CD4-positive, alpha-beta T cell treated with Interleukin-10 for 1 hour (primary cell): ENCODE results near the gene SEC61A2.
"Not testable (repeated sequence)": the region's sequence is repeated elsewhere in the genome, so short reads cannot be mapped to it uniquely, and the experiment has no call there.

Experiments
- DNase-seq: peaks from one replicate; pipeline ENCODE4 v3.0.0-alpha.2; 2020

SEC61A2 gene

DNA sequence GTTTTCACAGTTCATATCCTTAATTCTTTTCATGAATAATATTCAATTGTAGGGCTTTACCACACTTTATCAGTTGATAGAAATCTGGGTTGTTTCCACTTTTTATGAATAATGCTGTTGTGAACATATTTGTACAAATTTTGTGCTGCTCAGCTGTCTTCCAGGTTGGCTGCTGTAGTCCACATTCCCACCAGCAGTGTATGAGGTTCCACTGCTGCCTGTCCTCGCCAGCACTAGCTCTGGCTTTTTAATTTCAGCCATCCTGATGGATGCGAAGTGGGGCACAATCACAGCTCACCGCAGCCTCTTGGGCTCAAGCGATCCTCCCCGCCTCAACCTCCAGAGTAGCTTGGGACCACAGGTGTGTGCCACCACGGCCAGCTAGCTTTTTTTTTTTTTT lies 33.5 kb downstream of the SEC61A2 start:
- DNase-seq, result no peak

DNA sequence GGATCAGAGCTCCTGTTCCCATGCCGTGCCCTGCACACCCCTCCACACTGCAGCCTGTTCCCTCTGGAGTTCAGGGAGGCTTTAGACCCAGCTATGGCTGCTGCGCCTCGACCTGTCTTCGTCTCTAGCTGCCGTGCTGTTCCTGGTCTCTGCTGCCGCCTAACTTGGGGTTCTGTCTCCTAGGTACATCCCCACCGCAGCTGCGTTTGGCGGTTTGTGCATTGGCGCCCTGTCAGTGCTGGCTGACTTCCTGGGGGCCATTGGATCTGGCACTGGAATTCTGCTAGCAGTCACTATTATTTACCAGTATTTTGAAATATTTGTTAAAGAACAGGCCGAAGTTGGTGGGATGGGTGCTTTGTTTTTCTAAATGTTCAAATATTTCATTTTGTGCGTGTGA lies 34.6 kb downstream of the SEC61A2 start:
- DNase-seq, result no peak

DNA sequence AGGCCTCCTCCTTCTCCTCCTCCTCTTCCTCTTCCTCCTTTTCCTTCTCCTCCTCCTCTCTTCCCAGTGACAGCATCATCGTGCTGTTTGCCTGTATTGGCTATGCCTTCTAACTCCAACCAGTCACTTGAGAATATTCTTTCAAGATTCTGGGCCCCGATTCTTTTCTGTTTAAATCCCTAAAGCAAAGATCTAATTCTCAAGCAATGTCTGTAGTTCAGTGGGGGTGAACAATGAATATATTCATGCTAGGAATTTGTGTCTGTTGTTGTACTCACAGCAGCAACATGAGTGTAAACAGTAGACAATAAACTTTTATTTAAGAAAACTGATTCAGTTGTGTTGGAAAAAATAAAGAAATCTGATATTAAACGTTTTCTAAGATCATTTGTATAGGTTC lies 35.6 kb downstream of the SEC61A2 start:
- no peak for DNase-seq

DNA sequence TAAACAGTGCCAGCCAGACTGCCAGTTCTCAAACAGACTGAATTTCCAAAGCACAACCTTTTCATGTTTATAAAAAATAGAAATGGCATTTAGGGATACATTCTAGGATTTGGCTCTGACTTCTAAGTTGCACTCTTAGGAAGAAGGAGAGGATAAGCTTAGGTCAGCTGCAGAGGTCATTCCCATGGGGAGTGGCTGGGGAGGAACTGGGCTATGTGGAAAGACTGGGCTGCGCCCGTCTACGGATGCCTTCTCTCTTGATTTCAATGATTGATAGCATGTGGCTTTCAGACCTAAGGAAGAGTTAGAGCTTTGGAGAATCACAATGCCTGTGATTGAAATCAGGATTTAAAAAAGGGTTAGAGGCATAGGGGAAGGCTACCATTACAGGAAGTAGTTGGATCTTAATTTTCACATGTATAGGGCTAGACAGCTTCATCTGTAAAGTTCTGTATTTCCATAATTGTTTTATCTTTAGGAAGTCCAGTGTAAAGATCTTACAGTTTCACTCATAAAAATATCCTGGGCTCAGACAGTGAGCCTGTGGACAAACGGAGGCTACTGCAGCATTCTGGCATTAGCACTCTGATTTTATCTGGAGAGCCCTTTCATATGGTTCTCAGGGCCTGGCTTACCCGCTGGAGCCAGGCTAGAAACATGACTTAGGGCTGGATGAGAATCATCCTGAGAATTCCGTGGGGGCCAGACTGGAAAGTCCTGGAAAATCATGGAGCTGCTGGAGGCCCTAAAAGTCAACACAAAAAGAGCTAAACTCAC lies 36.7 kb downstream of the SEC61A2 start:
- no peak for DNase-seq

DNA sequence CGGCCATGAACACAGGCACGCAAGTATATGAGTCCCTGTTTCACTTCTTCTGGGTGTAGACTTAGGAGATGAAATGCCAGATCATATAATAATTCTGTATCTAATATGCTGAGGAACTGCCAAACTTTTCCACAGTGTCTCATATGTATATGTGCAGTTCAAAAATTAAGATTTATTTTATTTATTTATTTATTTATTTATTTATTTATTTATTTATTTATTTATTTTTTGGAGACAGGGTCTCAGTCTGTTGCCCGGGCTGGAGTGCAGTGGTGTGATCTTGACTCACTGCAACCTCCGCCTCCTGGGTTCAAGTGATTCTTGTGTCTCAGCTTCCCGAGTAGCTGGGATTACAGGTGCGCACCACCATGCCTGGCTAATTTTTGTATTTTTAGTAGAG lies 42.0 kb downstream of the SEC61A2 start:
- DNase-seq, result not testable (repeated sequence)

DNA sequence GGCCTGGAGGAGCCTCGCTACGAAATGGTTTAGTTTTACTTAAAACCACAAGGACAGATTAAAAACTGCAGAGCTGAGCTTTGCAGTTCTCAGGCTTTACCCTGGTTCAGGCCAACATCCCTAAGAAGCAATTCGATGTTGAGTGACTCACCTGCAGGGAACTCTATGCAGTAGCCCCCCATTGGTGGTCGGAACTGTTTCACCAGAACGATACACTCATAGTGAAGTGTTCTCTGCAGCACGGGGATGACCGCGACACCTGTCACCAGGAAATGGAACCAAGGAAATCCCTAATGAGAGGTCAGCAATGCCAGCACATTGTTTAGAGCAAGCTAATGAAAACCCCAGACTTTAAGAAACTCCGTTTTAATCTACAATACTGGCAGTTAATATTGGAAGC lies 48.2 kb downstream of the SEC61A2 start:
- no peak for DNase-seq

DNA sequence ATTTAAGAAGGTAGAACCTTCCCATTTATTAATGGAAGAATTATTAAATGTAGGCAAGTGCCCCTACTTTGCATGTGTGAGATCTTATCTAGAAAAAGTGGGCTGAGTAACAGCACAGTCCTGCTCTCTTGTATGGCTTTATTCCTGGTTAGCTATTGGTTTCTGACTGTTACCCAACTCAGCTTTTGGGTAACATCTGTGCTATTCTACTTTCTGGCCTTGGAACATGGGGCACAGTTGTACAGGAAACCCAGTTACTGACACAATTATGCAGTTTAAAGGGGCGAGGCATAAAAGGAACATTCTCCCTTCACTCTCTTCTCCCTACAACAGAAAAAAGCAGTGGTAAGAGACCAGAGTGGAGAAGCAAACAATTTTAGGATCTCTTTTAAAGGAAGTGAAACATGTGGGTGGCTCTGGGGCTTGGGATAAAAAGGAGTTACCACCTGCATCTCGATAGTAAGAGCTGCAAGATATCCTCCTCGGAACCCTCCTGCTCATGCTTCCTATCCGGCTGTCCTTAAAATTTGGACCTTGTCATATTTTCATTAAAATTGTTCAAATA lies 50.2 kb downstream of the SEC61A2 start:
- DNase-seq, result no peak

DNA sequence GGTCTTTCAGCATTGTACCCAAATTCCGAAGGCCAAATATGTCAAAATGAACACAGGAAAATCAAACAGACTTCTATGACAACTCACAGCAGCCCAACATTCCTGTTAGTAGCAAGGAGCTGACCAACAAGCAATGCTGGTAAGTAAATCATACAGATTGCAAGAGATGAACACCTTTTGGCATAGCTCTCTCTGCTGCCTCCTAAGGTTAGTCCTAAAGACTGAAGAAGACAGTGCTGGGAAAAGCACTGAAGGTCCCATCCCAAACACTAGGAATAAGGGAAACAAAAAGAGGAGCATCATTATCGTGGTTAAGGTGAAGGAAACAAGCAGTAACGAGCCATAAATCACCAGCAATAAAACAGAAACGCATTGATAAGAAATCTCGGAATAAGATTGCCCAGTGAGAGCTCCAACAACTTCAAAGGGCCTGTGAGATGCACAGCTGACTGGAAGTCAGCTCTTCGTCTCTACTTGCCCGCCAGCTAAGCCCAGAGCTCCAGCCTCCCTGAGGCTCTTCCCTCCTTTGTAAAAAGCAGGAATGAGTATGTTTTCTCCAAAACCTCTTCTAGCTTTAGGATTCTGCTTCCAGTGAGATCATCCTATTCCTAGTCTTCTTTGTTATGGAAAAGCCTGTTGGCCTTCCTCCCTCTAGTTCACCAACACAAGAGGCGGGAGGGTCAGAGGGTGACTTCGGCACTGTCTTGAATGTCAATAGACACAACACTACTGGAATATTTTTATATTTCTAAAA lies 50.9 kb downstream of the SEC61A2 start:
- no peak for DNase-seq

DNA sequence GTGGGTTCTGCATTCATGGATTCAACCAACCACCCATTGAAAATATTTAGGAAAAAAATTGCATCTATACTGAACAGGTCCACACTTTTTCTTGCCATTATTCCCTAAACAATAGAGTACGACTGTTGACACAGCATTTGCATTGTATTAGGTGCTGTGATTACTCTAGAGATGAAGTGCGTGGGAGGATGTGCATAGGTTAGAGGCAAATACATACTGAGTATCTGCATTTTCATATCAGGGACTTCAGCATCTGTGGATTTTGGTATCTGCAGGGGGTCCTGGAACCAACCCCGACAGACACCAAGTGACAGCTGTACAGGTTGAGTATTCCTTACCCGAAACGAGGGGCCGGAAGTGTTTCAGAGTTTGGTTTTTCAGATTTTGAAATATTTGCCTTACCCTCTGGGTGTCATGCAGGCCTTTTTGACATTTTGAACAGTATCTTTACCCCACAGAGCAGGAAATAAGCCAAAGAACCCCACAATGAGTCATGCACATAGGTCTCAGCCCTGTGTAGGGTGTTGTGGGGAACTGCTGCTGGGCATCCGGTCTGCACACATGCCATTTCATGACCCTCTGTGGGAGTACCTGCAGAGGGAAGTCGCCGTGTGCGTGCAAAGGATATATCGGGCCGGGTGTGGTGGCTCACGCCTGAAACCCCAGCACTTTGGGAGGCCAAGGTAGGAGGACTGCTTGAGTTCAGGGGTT lies 51.7 kb downstream of the SEC61A2 start:
- peak; percentile 78 for DNase-seq

DNA sequence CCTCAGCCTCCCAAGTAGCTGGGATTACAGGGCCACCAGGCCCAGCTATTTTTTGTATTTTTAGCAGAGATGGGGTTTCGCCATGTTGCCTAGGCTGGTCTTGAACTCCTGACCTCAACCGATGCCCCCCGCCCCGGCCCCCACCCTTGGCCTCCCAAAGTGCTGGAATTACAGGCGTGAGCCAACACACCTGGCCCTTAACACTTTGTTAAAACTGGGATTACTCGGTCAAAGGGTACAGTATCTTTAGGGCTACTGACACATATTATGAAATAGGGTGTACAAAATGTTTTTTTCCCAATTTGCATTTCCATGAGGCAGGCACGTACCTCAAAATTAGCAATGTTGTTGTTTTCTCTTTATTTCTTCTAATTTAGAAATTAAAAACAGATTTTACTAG lies 54.7 kb downstream of the SEC61A2 start:
- no peak for DNase-seq

DNA sequence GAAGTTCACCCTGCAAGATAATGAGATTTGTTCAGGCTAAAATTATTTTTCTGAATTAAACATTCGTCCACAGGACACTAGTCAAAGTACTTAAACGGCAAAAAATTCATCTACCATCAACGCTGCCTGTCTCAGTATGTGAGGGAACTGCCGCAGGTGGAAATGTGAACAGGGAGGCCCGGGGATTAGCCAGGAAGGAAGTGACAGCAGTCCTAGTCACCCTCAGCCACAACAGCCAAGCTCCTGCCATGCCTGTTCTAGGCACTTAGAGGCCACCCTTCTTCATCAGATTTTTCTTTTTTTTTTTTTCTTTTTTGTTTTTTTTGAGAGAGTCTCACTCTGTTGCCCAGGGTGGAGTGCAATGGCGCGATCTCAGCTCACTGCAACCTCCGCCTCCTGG lies 56.8 kb downstream of the SEC61A2 start:
- DNase-seq, result no peak

DNA sequence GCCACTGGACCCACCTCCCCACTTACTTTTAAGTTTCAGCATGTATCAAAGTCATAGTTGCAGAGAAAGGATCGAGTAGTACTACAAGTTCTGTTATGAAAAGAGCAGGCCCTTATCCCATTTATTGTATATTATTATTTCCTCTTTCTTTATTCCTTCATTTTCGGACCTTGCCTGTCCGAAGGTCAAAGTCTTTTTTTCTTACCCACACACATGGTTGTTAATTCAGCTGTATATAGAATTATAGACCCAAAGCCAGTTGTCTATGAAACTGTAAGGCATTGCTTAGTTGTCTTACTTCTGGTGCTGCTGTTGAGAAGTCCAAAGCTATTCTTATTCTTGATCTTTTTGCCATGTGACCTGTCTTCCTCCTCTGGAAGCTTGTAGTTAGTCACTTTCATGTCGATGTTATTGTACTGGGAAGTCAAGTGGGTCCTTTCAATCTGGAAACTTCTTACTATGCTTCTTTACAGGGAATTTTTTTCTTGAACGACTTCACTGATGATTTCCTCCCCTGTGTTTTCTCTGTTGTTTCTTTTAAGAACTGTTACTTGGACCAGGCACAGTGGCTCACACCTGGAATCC lies 57.9 kb downstream of the SEC61A2 start:
- DNase-seq, result no peak

DNA sequence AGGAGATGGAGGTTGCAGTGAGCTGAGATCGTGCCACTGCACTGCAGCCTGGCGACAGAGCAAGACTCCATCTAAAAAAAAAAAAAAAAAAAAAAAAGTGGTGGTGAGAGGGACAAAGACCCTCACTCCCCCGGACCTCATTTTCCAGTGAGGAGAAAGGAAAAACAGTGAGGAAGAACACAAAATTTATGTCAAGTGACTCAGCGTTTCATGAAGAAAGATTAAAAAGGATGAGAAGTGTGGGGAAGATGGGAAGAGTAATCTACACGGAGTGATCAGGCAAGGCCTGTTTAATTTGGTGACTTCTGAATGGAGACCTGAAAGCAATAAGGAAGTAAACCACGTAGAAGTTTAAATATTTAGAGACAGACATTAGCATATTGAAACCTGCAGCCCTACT lies 59.2 kb downstream of the SEC61A2 start:
- DNase-seq, result no peak

DNA sequence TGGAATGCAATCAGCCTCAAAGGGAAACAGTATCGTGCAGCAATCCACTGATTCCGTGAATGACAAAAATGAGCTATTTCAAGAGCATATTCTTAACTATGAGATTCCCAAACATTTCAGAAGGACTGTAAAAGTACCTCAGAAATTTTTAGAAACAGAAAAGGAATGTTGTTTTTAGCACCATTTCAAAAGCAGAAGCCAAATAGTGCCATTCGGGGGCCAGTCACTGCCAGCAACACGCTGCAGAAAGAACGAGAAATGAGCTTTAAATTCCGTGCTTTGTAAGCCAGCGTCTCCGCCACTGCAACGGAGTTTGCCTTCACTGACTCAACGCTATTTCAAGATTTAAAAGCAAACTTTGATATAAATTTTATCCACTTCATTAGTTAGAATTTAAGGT lies 59.9 kb downstream of the SEC61A2 start:
- no peak for DNase-seq

DNA sequence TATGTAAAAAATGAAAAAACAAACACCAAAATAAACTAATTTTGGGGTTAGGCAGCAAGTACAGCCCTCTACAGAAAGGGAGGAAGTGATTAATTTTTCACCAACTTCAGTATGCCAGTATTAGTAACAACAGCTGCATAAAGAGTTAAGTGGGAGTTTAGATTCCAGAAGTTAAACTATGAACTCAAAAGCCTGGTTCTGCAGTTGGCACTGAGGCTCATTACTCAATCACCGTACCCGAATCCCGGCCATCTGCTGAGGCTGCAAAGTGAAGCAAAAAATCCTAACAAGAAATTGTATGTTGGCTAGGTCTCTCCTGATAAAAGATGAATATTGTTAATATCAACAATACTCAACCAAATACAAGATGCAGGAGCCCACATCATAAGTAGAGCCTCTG lies 62.2 kb downstream of the SEC61A2 start:
- no peak for DNase-seq

DNA sequence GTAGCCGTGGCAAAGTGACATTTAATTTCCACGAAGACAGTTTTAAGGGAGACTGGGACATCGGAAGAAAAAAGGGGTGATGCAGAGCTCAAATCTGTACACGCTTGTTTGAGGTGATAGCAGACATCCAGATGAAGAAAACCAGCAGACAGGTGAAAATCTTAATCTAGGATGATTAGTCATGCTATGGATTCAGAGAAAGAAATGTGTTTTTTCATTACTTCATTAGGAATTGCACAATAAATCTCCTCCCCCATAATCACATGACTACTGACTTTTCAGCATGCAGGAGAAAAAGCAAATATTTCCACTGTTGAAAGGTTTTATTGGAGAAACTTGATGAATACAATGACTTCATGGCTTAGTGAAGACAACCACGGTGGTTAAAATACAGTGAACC lies 63.7 kb downstream of the SEC61A2 start:
- DNase-seq, result no peak

DNA sequence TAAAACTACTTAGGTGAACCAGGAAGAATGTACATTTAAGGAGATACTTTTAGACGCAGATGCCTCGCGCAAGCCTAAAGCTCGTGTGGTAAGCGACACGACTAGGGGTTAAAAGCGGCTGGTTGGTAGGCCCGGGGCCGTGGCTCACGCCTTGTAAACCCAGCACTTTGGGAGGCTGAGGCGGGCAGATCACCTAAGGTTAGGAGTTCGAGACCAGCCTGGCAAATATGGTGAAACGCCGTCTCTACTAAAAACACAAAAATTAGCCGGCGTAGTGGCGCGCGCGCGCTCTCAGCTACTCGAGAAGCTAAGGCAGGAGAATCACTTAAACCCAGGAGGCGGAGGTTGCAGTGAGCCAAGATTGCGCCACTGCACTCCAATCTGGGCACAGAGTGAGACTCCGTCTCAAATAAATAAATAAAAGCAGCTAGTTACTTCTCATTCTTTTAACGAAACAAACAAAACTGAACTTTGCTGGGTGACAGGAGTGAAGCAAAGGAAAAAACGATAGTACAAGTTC lies 65.3 kb downstream of the SEC61A2 start:
- DNase-seq, result peak; percentile 38

DNA sequence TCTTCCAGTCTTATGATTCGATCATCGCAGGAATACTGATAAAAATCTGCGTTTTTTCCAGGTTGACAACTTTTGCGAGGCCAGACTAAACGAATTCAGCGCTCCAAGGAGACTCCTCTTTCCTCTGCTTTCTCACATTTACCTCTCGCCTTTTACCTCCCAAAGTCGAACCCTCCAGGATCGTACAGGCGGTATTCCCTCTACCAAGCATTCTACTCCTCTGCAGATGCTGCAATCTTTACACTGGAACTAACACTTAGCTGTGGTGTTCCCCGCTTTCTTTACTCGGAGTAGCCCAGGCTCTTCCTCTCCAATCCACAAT lies 65.8 kb downstream of the SEC61A2 start:
- DNase-seq, result peak; percentile 4

DNA sequence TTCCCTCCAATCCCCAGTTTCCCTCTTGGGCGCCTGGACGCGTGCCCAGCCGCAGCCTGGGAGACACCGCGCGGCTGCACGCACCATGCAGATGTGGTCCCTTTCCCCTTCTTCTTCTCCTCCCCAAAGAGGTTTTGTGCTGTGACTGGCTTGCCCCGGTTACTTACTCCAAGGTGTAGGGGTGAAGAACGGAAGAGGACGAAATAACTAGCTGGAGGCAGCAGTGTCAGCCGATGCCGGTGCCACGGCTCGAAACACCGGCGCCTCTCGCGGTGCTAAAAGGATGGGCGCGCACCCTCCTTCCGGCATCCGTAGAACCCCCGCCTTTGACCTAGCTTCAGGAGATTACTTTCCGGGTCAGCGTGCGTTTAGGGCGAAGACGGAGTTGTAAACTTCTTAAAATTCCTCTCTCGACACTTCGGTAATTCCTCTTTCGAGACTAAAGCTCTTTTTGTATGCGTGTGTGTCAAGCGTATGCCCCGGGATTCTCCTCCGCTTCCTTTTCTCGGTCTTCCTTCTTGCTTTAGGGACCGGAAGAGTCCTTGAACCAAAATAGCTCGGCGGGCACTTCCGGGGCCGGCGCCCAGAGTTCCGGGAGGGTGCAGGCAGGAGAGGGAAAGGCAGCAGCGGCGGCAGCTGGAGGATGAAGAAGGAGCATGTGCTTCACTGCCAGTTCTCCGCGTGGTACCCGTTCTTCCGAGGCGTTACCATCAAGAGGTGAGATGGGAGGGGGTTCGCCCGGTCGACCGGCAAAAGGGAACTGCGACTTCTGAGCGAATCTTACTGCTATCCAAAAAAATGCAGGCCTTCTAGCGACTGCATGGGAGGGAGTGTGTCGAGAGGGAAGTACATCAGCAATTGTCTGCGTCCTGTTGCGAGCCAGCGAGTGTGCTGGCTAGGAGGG lies 66.4 kb downstream of the SEC61A2 start, which contains the start of the genes CDC123 and NUDT5:
TSS of gene CDC123 (plus strand) at position 586 of the 904 bp plus-strand sequence. CDS start at position 644, 58 bp downstream.
TSS of gene NUDT5 (minus strand) at position 289 of the 904 bp plus-strand sequence. CDS start 9,600 bp downstream, outside the sequence.
- DNase-seq, result peak; percentile 86

DNA sequence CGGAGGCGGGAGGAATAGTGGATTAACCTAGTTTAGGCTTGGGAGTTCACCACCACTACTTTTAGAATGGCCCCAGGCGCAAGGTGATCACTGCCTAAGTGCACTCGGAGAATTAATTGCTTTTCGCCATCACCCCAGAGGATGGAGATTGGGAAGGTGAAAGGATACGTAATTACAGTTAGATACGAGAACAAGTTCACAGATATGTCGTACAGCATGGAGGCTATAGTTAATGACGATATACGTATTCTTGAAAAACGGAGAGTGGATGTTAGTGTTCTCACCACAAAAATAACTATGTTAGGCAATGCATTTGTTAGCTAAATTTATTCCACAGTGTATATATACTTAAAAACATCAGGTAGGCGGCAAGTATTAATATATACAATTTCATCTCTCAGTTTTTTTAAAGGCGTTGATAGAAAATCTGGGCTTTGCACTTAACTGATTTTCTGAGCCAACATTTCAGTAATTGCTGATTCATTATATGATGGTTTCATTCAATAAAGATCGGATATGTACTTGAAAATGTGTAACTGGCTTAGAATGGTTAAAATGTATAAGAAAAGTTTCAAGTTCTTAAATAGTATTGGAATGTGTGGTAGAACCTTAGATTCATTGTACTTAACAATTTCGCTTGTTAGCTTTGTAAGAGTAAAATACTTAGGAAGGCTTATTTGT lies 67.2 kb downstream of the SEC61A2 start:
- no peak for DNase-seq

DNA sequence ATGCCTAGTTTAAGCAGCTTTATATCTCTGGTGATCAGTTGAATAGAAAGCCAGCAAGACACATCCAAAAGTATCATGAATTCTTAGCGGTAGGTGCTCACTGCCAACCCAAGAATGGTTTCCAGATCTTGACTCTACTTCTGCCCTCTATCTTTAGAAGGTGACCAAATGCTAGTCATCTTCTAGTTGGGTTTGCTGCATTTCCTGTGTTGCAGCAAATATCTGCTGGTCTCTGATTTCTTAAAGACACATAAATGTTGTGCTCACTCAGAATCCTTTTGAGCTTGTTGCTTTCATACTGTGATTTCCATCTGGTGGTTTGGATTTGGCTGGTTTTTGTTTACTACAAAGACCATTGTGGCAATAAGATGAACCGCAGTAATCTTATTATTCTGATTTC lies 68.7 kb downstream of the SEC61A2 start:
- no peak for DNase-seq
